H1 (cell line): ENCODE results near the gene KIF25. TPM values are rescaled to one million over a fixed set of nuclear protein-coding genes. Genes with fewer than 3 reads are reported as not detected.

Source experiments
- CTCF ChIA-PET: fragments of 300-600 bp; sonication (Branson Sonifier 250); formaldehyde crosslinking; loops from one replicate; lab custom pipeline; 2021; ENCODE audit not compliant: partially characterized antibody; lab: Charles Lee
- POLR2A ChIA-PET: fragments of 300-600 bp; sonication (Branson Sonifier 250); formaldehyde crosslinking; loops from one replicate; lab custom pipeline; 2021; ENCODE audit warnings: inconsistent platforms; ENCODE audit not compliant: partially characterized antibody; lab: Charles Lee
- DNase-seq, 2 experiments: peaks; one replicate each; pipeline versions ENCODE4 v3.0.0 to v3.0.0-alpha.2; 2010 to 2022; ENCODE audit warnings: low spot score in 2 of 2, low read depth in 1 of 2, mixed read lengths in 1 of 2
- FAIRE-seq: peaks from 2 replicates; lab custom pipeline; 2011; peaks lifted over from hg19 to GRCh38; lab: Jason Lieb, UNC
- H2AFZ ChIP-seq: 2 replicates; pipeline ENCODE4 v1.8.1; 2012; ENCODE audit warnings: low read length, inconsistent platforms
- H2AK5ac ChIP-seq: 2 replicates; pipeline ENCODE4 v1.6.1; 2013; ENCODE audit warnings: low read depth, low read length
- H2BK120ac ChIP-seq: replicated peaks from 2 replicates; pipeline ENCODE3; 2013; ENCODE audit warnings: low read depth, low read length, inconsistent platforms
- H2BK12ac ChIP-seq: 2 replicates; pipeline ENCODE4 v1.6.1; 2013; ENCODE audit warnings: low read depth, low read length
- H2BK15ac ChIP-seq: 2 replicates; pipeline ENCODE4 v1.6.1; 2013; ENCODE audit warnings: low read length
- H2BK20ac ChIP-seq: 2 replicates; pipeline ENCODE4 v1.6.1; 2013; ENCODE audit warnings: low read length
- H2BK5ac ChIP-seq: 2 replicates; pipeline ENCODE4 v1.6.1; 2013; ENCODE audit warnings: low read depth, low read length
- H3K14ac ChIP-seq: 2 replicates; pipeline ENCODE4 v1.6.1; 2013; ENCODE audit warnings: inconsistent platforms; ENCODE audit not compliant: insufficient read length
- H3K18ac ChIP-seq: 2 replicates; pipeline ENCODE4 v1.6.1; 2013; ENCODE audit warnings: low read length; ENCODE audit errors: extremely low read depth
- H3K23ac ChIP-seq: 2 replicates; pipeline ENCODE4 v1.6.1; 2013; ENCODE audit warnings: inconsistent platforms; ENCODE audit not compliant: insufficient read length
- H3K23me2 ChIP-seq: 2 replicates; pipeline ENCODE4 v1.6.1; 2013; ENCODE audit warnings: low read depth, low read length
- H3K27ac ChIP-seq: 2 replicates; pipeline ENCODE4 v1.6.1; 2011; ENCODE audit warnings: low read depth, low read length, inconsistent platforms
- H3K27me3 ChIP-seq, 4 experiments: replicated peaks in 1 of 4; 1 replicate in 1 of 4; 2 replicates in 3 of 4; pipeline versions ENCODE4 v1.6.1 to v1.8.1; 2011 to 2013; ENCODE audit warnings: low read length in 3 of 4, mild to moderate bottlenecking in 3 of 4, inconsistent platforms in 2 of 4, mixed read lengths in 2 of 4, moderate library complexity in 1 of 4; ENCODE audit not compliant: control insufficient read depth in 3 of 4, insufficient read depth in 3 of 4; ENCODE audit errors: extremely low read depth in 1 of 4
- H3K36me3 ChIP-seq, 4 experiments: 2 replicates each; pipeline versions ENCODE4 v1.6.1 to v1.8.1; 2011 to 2013; ENCODE audit warnings: mild to moderate bottlenecking in 4 of 4, low read length in 3 of 4, moderate library complexity in 2 of 4, control low read depth in 1 of 4, inconsistent platforms in 1 of 4; ENCODE audit not compliant: insufficient read depth in 4 of 4, control insufficient read depth in 2 of 4
- H3K4ac ChIP-seq: replicated peaks from 2 replicates; pipeline ENCODE3; 2013; ENCODE audit warnings: low read length, low read depth, mixed read lengths, inconsistent platforms; ENCODE audit not compliant: insufficient read length
- H3K4me1 ChIP-seq, 4 experiments: replicated peaks in 1 of 4; 1 replicate in 1 of 4; 2 replicates in 3 of 4; pipeline versions ENCODE4 v1.6.1 to v1.8.1; 2011 to 2013; ENCODE audit warnings: low read length in 3 of 4, inconsistent platforms in 2 of 4, mixed read lengths in 1 of 4; ENCODE audit not compliant: insufficient read depth in 4 of 4, control insufficient read depth in 3 of 4
- H3K4me2 ChIP-seq, 2 experiments: 2 replicates each; pipeline versions ENCODE4 v1.6.1 to v1.8.1; 2011 to 2013; ENCODE audit warnings: low read depth in 2 of 2, low read length in 2 of 2, control low read depth in 1 of 2, inconsistent platforms in 1 of 2, mild to moderate bottlenecking in 1 of 2; ENCODE audit not compliant: insufficient read depth in 1 of 2
- H3K4me3 ChIP-seq, 4 experiments: fragments of 200-600, 300-600 bp in 1 of 4; sonication (generic), shearing (Covaris generic), sonication (Bioruptor Twin) in 1 of 4; 2 replicates each; pipeline versions ENCODE4 v1.5.1 to v1.8.1; 2011 to 2016; ENCODE audit warnings: low read length in 4 of 4, low read depth in 3 of 4, control low read depth in 2 of 4, inconsistent platforms in 2 of 4, mild to moderate bottlenecking in 2 of 4, mixed read lengths in 1 of 4, moderate library complexity in 1 of 4; ENCODE audit not compliant: insufficient read depth in 2 of 4; ENCODE audit errors: extremely low read depth in 1 of 4
- H3K56ac ChIP-seq: replicated peaks from 2 replicates; pipeline ENCODE3; 2013; ENCODE audit warnings: low read depth, mild to moderate bottlenecking, mixed read lengths, low read length, inconsistent platforms; ENCODE audit not compliant: insufficient read length
- H3K79me1 ChIP-seq: 2 replicates; pipeline ENCODE4 v1.6.1; 2013; ENCODE audit warnings: low read depth, low read length, control low read depth
- H3K79me2 ChIP-seq, 2 experiments: 2 replicates each; pipeline versions ENCODE4 v1.6.1 to v1.8.1; 2012 to 2013; ENCODE audit warnings: low read length in 2 of 2, mild to moderate bottlenecking in 2 of 2, inconsistent platforms in 1 of 2; ENCODE audit not compliant: insufficient read depth in 2 of 2, control insufficient read depth in 1 of 2
- H3K9ac ChIP-seq, 4 experiments: replicated peaks in 1 of 4; 1 replicate in 1 of 4; 2 replicates in 3 of 4; pipeline versions ENCODE4 v1.6.1 to v1.8.1; 2011 to 2013; ENCODE audit warnings: low read depth in 3 of 4, low read length in 3 of 4, control low read depth in 2 of 4, mild to moderate bottlenecking in 2 of 4, moderate library complexity in 2 of 4, inconsistent platforms in 1 of 4; ENCODE audit errors: extremely low read depth in 1 of 4
- H3K9me3 ChIP-seq, 2 experiments: 2 replicates each; pipeline versions ENCODE4 v1.6.1 to v1.8.1; 2012 to 2013; ENCODE audit warnings: mild to moderate bottlenecking in 2 of 2, moderate library complexity in 2 of 2, control low read depth in 1 of 2, inconsistent platforms in 1 of 2, low read depth in 1 of 2, low read length in 1 of 2, mixed read lengths in 1 of 2; ENCODE audit not compliant: insufficient read depth in 2 of 2
- H4K20me1 ChIP-seq, 2 experiments: replicated peaks in 1 of 2; 2 replicates each; pipeline versions ENCODE3 to v1.8.1; 2011 to 2013; ENCODE audit warnings: inconsistent platforms in 2 of 2, low read length in 2 of 2, mild to moderate bottlenecking in 1 of 2; ENCODE audit not compliant: insufficient read depth in 2 of 2, control insufficient read depth in 1 of 2
- H4K5ac ChIP-seq: 2 replicates; pipeline ENCODE4 v1.6.1; 2013; ENCODE audit warnings: low read length, low read depth, mixed read lengths, inconsistent platforms; ENCODE audit not compliant: insufficient read length
- H4K8ac ChIP-seq: 2 replicates; pipeline ENCODE4 v1.8.0; 2013; ENCODE audit warnings: mild to moderate bottlenecking, moderate library complexity, low read length, inconsistent platforms; ENCODE audit not compliant: insufficient read depth; ENCODE audit errors: extremely low read depth
- H4K91ac ChIP-seq: replicated peaks from 2 replicates; pipeline ENCODE3; 2013; ENCODE audit warnings: low read length, mixed read lengths, inconsistent platforms; ENCODE audit not compliant: insufficient read length
- MAX ChIP-seq: IDR thresholded peaks from 2 replicates; pipeline ENCODE4 v1.6.1; 2012; ENCODE audit warnings: inconsistent platforms
- RAD21 ChIP-seq, 2 experiments: IDR thresholded peaks in 1 of 2; conservative IDR thresholded peaks in 1 of 2; 2 replicates each; pipeline ENCODE4 v1.6.1; 2011; ENCODE audit warnings: low read depth in 2 of 2, low read length in 2 of 2, improper control_type of control experiment in 1 of 2, inconsistent platforms in 1 of 2, mild to moderate bottlenecking in 1 of 2, moderate library complexity in 1 of 2
- RFX5 ChIP-seq: IDR thresholded peaks from 2 replicates; pipeline ENCODE4 v1.6.1; 2011; ENCODE audit warnings: low read depth, low read length, improper control_type of control experiment, borderline replicate concordance
- SIN3A ChIP-seq, 2 experiments: IDR thresholded peaks in 1 of 2; conservative IDR thresholded peaks in 1 of 2; 2 replicates each; pipeline ENCODE4 v1.6.1; 2011 to 2012; ENCODE audit warnings: low read length in 2 of 2, improper control_type of control experiment in 1 of 2, low read depth in 1 of 2, mild to moderate bottlenecking in 1 of 2
- SP2 ChIP-seq: IDR thresholded peaks from 2 replicates; pipeline ENCODE4 v1.6.1; 2012; ENCODE audit warnings: mild to moderate bottlenecking, low read length, inconsistent platforms
- TAF1 ChIP-seq: IDR thresholded peaks from 2 replicates; pipeline ENCODE4 v1.6.1; 2011; ENCODE audit warnings: mild to moderate bottlenecking, low read depth, low read length
- YY1 ChIP-seq: IDR thresholded peaks from 2 replicates; pipeline ENCODE4 v1.6.1; 2011; ENCODE audit warnings: low read depth, mild to moderate bottlenecking, low read length
- whole genome bisulfite sequencing, 2 experiments: shearing (Covaris generic) in 1 of 2; methylation state at CpG; one replicate each; pipeline versions ENCODE4 v1.1.6 to v1.1.7; 2013 to 2015; ENCODE audit warnings: low lambda C conversion rate in 2 of 2, mixed read lengths in 2 of 2, inconsistent platforms in 1 of 2, low coverage in 1 of 2, missing lambda C conversion rate in 1 of 2; ENCODE audit not compliant: insufficient replicate concordance in 2 of 2, insufficient coverage in 1 of 2, insufficient read length in 1 of 2; ENCODE audit errors: extremely low coverage in 1 of 2, missing lambda C conversion rate in 1 of 2; 5-methylcytosine and 5-hydroxymethylcytosine counted together
- polyA plus RNA-seq, 7 experiments: library from polyadenylated mRNA; depleted of rRNA in 3 of 7; stranded (reverse) in 5 of 7; unstranded in 2 of 7; fragments of >200 nt in 5 of 7; fragments of 200-250 nt in 2 of 7; gene quantifications; 1 replicate in 5 of 7; 2 replicates in 1 of 7; 4 replicates in 1 of 7; pipeline versions ENCODE4 v1.2.1 to v1.2.3, GENCODE V29; 2011 to 2013; ENCODE audit warnings: missing spikeins in 2 of 7, mixed read lengths in 2 of 7
- total RNA-seq: library from RNA; stranded (reverse); fragmentation: NEBNext Ultra II Directional; extraction: Animal tissue kit (Norgen Biotek cat#: 25700); gene quantifications from 2 replicates; pipeline ENCODE4 v1.2.1, GENCODE V29; 2021
- TF ChIP-seq, protein P1 (sequence below), 3 experiments: IDR thresholded peaks; 1 replicate in 2 of 3; 2 replicates in 1 of 3; pipeline versions ENCODE4 v1.5.1 to v1.6.1; 2011; ENCODE audit warnings: low read length in 3 of 3, mild to moderate bottlenecking in 3 of 3, inconsistent platforms in 2 of 3, low read depth in 1 of 3, moderate library complexity in 1 of 3; ENCODE audit not compliant: insufficient read depth in 1 of 3; ENCODE audit errors: control extremely low read depth in 1 of 3

Gene KIF25
- total and polyA plus RNA-seq, 2 of the 8 experiments (the other 6 are each of a cell fraction or from before 2014, with no cell fraction given), result 1.5 to 2.0 TPM

GRCh38 chr6:168060521-168060931 is 63.1 kb downstream of the KIF25 start:
- CTCF ChIA-PET, result interaction anchor here (0.6 to 6.2 kb wide), 36 partner anchors 10 to 821 kb away, joined by 3 to 73 read pairs (median 4); partner anchors contain the start of gene FRMD1
- H3K56ac ChIP-seq, result no peak overlapping the region
- H3K27ac ChIP-seq, result no peak overlapping the region
- H3K23me2 ChIP-seq, result no peaks in the 10 kb centered on the region
- H2AFZ ChIP-seq, result no peak overlapping the region
- H3K4me2 ChIP-seq, result no peak overlapping the region
- no peak overlapping the region for H2BK20ac ChIP-seq
- no peak overlapping the region for H3K14ac ChIP-seq
- no peak for DNase-seq
- H4K20me1 ChIP-seq, result no peaks in the 10 kb centered on the region
- no peak overlapping the region; the same call in none of the 2 replicates for H4K8ac ChIP-seq
- no peaks in the 10 kb centered on the region for H3K27me3 ChIP-seq
- H3K36me3 ChIP-seq, result no peaks in the 10 kb centered on the region
- no peaks in the 10 kb centered on the region for H3K79me2 ChIP-seq
- no peak for TF ChIP-seq RFX5
- TF ChIP-seq, protein P1, sequence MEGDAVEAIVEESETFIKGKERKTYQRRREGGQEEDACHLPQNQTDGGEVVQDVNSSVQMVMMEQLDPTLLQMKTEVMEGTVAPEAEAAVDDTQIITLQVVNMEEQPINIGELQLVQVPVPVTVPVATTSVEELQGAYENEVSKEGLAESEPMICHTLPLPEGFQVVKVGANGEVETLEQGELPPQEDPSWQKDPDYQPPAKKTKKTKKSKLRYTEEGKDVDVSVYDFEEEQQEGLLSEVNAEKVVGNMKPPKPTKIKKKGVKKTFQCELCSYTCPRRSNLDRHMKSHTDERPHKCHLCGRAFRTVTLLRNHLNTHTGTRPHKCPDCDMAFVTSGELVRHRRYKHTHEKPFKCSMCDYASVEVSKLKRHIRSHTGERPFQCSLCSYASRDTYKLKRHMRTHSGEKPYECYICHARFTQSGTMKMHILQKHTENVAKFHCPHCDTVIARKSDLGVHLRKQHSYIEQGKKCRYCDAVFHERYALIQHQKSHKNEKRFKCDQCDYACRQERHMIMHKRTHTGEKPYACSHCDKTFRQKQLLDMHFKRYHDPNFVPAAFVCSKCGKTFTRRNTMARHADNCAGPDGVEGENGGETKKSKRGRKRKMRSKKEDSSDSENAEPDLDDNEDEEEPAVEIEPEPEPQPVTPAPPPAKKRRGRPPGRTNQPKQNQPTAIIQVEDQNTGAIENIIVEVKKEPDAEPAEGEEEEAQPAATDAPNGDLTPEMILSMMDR (IDR thresholded peaks at IDR 0.05; ENCODE audit: control extremely low read depth in 1 of 3, insufficient read depth in 1 of 3, low read depth in 1 of 3, low read length in 3 of 3), result peak in 2 of 3 experiments; percentile 82 to 92; a peak in 3 of 4 replicates
- no peak for TF ChIP-seq SP2
- TF ChIP-seq YY1, result no peak
- peak; percentile 76 for TF ChIP-seq MAX
- TF ChIP-seq SIN3A (conservative IDR thresholded peaks at IDR 0.05 in 1 of 2, IDR thresholded peaks at IDR 0.05 in 1 of 2; ENCODE audit: low read depth in 1 of 2, low read length in 2 of 2), result no peak
- TF ChIP-seq TAF1, result no peak
- TF ChIP-seq RAD21 (IDR thresholded peaks at IDR 0.05 in 1 of 2, conservative IDR thresholded peaks at IDR 0.05 in 1 of 2; ENCODE audit: low read depth in 2 of 2, low read length in 2 of 2), result peak; percentile 90 to 93
- TF ChIP-seq, all 59 proteins: peak for 3
- 86% methylated on average over 12 of the region's 12 CpGs; no CpG with 5 or more reads in 1 of the 2 experiments for WGBS, 2 experiments
- Histone ChIP-seq H3K9ac (no peak overlapping the region; a peak in 1 of 7 replicates), H3K4me1 (no peaks in the 10 kb centered on the region), H2BK12ac (peak overlapping the region; percentile 97; the same call in 1 of the 2 replicates), H3K23ac (no peak overlapping the region), H2BK15ac (no peak overlapping the region; the same call in 1 of the 2 replicates), H2BK5ac (peak overlapping the region; percentile 44; the same call in 1 of the 2 replicates), H3K79me1 (no peaks in the 10 kb centered on the region), H3K4me3 (no peak overlapping the region), H2AK5ac (no peak overlapping the region), H2BK120ac (no peak overlapping the region), H3K4ac (no peak overlapping the region), H3K18ac (no peak overlapping the region), H4K91ac (no peak overlapping the region), H4K5ac (no peak overlapping the region), H3K9me3 (no peaks in the 10 kb centered on the region)
- POLR2A ChIA-PET, result interaction anchor here (1.1 kb wide), 1 partner anchor 72 kb away, joined by 5 read pairs; no protein-coding TSS in a partner anchor
- FAIRE-seq, result no peak
